ENCODE results near the gene SRPK3. TPM values are rescaled to one million over a fixed set of nuclear protein-coding genes. Genes with fewer than 3 reads are reported as not detected.

SRPK3 gene
- total RNA-seq, 1 donor from 2014 or later: 0.17 TPM

GRCh38 chrX:153825042-153825441, 44.2 kb downstream of the SRPK3 start:
- no peak for DNase-seq (ENCODE audit: low read depth)
- H3K4me3 ChIP-seq (ENCODE audit: low read depth, low read length): no peak overlapping the region
- no peak for TF ChIP-seq CTCF (conservative IDR thresholded peaks at IDR 0.05; ENCODE audit: low read depth, low read length)

DNA sequence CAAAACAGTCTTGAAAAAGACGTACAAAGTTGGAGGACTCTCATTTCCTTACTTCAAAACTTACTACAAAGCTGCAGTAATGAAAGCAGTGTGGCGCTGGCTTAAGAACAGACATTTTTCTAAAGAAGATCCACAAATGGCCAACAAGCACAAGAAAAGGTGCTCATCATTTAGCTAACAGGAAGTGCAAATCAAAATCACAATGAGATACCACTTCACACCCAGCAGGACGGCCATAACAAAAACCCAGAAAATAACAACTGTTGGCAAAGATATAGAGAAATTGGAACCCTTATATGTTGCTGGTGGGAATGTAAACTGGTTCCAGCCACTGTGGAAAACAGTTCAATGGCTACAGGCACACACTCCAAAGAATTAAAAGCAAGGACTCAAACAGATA, 46.2 kb downstream of the SRPK3 start:
- no peak overlapping the region for H3K4me3 ChIP-seq (ENCODE audit: low read depth, low read length)
- no peak for DNase-seq (ENCODE audit: low read depth)
- TF ChIP-seq CTCF (conservative IDR thresholded peaks at IDR 0.05; ENCODE audit: low read depth, low read length): no peak

GRCh38 chrX:153827903-153828302, 47.1 kb downstream of the SRPK3 start:
- no peak for DNase-seq (ENCODE audit: low read depth)
- no peak overlapping the region for H3K4me3 ChIP-seq (ENCODE audit: low read depth, low read length)
- TF ChIP-seq CTCF (conservative IDR thresholded peaks at IDR 0.05; ENCODE audit: low read depth, low read length): no peak

GRCh38 chrX:153828308-153828707, 47.5 kb downstream of the SRPK3 start:
- no peak overlapping the region for H3K4me3 ChIP-seq (ENCODE audit: low read depth, low read length)
- TF ChIP-seq CTCF (conservative IDR thresholded peaks at IDR 0.05; ENCODE audit: low read depth, low read length): no peak
- no peak for DNase-seq (ENCODE audit: low read depth)

GRCh38 chrX:153828723-153829548, 48.1 kb downstream of the SRPK3 start:
- no peak for DNase-seq (ENCODE audit: low read depth)
- TF ChIP-seq CTCF (conservative IDR thresholded peaks at IDR 0.05; ENCODE audit: low read depth, low read length): no peak
- H3K4me3 ChIP-seq (ENCODE audit: low read depth, low read length): no peak overlapping the region

DNA sequence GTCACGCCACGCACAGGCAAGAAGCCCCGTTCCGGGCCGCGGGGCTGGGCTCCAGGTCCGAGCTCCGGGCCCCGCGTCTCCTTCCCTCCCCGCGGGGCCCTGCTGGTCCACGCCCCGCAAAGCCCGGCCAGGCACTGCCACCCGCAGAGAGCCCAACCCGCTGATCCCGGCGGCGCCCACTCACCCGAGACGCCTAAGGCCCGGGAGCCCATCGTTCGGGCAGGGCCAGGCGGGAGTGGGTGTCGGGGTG, 48.6 kb downstream of the SRPK3 start:
- DNase-seq (ENCODE audit: low read depth): no peak
- no peak overlapping the region for H3K4me3 ChIP-seq (ENCODE audit: low read depth, low read length)
- no peak for TF ChIP-seq CTCF (conservative IDR thresholded peaks at IDR 0.05; ENCODE audit: low read depth, low read length)
